NCI-H2029 (cell line): ENCODE measurements around the gene CCDC88C.

Experiments used
- DNase-seq: peaks from one replicate; lab custom pipeline; 2025; lab: John Stamatoyannopoulos, UW

Gene CCDC88C

DNA sequence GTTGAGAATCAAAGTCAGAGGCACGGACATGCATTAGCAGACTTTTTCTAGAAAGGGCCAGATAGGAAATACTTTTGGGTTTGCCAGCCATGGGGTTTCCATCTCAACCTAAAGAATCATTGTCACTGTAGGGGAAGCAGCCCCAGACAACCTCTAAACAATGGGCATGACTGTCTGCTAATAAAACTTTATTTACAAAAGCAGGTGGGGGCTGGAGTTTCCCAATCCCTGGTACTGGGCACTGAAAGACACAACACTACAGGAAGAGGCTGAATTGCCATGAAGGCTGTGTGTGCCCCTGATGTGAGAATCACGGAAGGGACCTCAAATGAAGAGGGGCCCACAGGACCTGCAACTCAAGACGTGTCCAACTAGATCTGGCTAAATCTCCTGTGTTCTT is 111.1 kb downstream of the CCDC88C start:
- no peak for DNase-seq

DNA sequence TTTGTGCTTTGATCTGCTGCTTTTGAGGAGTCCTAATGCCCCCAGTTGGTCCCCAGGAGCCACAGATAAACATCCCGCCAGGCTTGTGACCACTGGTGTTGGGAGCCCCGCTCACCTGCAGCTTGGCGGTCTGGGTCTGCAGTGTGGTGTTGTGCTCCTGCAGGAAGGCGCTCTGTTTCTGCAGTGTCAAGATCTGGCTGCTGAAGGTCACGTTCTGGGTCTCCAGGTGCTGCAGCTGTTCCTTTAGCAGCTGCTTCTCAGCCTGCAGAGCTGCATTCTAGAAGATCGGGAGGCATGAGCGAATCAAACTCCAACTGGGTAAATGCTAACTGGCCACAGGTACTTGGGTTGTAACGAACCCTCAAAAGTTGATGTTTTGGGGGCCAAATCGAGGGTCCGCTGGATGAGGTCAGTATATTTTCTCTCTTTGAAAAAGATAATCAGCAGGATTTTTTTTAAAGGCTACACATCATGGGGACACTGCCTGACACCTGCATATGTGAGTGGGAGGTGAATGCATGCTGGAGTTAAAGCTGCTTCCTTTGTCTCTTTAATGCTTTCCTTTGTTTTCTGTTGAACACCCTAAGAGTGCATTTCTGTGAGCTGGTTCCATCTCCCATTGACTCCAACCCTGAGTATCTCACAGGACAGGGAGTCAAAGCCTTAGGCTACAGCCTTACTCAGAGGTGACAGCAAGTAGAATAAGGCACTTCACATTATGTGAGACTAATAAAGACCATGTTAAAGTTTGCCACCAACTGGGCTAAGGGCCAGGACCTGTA is 111.8 kb downstream of the CCDC88C start:
- DNase-seq, result no peak

- no peak for DNase-seq
Measured at GRCh38 chr14:91303924-91304229, 113.7 kb downstream of the CCDC88C start.

DNA sequence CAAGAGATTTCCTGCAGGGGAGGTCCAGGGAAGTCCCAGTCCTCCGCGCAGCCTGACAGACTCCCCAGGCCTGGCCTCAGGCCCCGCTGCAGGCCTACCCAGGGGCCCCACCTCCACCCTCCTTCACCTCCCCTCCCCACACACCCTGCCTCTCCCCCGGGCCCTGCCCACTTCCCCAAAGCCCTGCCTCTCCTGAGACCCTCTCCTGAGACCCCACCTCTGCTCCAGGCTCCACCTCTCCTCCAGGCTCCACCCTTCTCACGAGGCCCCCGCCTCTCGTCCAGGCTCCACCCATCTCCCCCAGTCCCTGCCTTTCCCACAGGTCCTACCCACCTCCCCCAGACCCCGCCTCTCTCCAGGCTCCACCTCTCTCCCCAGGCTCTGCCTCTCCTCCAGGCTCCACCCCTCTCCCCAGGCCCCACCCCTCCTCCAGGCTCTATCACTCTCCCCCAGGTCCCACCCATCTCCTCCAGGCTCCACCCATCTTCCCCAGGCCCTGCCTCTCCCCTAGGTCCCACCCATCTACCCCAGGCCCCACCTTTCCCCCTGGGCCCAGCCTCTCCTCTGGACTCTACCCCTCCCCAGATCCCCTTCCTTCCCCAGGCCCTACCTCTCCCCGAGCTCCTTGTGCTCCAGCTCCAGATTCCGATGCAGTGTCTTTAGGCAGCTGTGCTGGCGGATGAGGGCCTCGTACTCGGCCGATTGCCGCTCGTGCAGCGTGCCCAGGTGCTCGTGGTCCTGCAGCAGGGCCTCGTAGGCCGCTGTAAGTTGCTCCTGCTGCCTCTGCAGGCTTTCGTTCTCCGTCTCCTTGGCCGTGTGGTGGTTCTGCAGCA is 114.3 kb downstream of the CCDC88C start:
- no peak for DNase-seq

DNA sequence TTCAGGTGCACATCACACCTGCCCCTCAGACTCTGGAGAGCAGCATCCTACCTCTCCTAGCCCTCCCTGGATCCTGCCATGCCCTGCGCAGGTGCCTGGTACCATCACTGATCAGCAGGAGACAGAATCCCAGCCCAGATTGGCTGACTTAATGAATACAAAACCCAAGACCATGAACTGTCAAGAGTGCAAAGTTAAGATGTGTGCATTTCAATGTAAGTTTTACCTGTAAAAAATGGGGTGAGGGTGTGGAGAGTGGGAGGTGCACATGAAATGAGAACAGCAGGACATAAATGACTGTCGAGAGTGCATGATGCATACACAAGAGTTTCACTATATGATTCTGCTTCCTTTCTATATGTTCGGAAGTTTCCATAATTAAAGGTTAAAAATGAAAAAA is 115.2 kb downstream of the CCDC88C start:
- no peak for DNase-seq

DNA sequence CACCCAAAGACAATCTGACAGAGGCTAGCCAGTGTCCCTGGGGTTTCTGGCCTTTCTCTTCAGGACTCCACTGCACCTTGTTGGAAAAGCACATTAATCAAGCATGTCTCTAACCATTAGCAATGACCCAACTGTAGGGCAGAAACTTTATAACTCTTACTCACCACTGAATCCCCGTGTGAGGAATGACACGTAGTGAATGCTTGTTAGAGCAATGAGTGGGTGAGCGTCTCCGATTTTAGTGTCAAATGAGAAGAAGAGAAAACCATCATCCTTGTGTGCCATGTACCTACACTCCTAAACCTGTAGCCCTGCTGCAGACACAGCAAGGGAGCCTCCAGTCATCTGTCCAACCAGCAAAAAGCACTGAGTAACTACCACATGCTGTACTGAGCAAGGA is 116.7 kb downstream of the CCDC88C start:
- DNase-seq, result no peak

- DNase-seq, result no peak
Measured at GRCh38 chr14:91300283-91300895, 117.2 kb downstream of the CCDC88C start.

DNA sequence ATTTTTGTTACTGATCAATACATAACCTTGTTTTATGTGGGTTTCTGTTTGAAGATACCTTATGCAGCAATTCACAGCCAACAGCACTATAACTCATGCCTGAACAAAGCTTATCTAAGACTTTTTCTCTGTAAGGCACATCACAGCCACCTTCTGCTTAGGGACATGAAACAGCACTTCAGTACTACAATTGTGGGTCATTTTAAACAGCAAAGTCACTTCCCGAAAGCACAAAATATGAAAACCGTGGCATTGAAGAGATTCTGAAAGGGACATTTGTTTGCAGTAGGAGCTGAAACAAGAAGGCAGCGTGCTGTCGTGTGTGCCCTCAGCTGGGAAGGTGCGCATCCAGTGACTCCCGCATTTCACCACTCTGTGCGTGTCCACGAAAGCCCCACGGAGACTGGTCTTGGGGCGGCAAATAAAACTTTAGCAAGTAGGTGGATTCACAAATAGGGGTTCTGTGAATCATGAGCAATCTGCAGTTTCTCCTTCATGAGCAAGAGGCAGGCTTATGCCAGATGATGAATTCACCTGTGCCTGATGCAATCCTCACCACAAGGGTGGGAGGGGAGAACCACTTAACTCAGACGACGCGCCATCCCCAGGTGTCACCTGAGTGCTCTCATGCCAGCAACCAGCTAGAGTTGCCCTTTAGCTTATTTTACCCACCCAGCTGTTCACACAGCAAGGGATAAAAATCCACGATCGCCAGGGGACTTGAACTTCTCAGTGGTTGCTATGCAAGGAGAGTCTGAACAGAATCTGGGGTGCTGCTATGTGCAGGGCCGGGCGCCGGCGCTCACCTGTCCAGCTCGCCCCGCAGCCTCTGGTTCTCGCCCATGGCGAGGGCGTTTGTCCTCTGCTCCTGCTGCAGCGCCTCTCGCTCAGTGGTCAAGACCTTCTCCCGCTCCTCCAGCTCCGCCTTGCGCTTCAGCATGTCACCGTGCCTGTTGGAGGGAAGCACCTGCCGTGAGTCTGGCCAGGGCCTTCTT is 118.2 kb downstream of the CCDC88C start:
- DNase-seq, result peak; percentile 62

DNA sequence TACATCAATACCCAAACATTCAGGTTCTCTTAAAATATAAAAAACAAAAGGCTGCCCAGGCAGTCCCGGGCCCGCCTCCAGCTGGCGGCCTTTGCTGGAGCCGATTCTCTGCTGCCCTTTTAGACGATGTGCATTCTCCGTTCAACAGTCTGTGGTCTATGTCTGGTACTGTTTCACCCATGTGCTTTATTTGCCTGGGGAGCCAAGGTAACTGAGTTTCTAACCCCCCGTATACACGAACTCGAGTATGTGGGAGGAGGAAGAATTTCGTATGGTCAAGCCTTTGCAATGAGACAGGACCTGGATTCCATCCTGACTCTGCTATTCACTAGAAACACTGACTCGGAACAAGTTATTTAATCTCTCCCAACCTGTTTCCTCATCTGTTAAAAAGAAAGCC is 119.0 kb downstream of the CCDC88C start:
- DNase-seq, result no peak

DNA sequence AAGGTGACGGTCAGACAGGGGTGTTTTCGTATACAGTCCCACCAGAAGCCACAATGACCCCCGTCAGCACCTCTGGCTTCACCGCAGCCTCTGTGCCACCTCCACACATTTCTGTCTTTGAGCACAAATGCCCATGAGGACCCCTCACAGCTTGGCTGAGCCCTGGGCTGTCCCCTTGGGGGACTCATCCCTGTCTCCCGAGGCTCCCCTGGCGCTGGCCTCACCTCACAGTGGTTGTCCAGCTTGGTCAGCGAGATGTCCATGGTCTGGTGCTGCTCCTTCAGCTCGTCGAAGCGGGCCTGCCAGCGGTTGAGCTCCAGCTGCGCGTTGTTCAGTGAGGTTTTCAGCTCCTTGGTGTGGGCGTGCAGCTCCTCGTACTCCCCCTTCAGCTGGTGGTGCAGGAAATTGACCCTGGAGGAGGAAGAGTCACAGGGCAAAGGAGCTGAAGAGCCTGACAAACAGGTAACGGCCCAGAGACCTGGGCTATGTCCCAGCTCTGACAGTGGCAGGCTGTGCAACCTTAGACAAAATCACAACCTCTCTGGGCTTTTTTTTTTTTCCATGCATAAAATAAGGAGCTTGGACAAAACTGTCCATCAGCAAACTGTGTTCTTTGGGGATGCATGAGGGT is 120.4 kb downstream of the CCDC88C start:
- DNase-seq, result no peak

DNA sequence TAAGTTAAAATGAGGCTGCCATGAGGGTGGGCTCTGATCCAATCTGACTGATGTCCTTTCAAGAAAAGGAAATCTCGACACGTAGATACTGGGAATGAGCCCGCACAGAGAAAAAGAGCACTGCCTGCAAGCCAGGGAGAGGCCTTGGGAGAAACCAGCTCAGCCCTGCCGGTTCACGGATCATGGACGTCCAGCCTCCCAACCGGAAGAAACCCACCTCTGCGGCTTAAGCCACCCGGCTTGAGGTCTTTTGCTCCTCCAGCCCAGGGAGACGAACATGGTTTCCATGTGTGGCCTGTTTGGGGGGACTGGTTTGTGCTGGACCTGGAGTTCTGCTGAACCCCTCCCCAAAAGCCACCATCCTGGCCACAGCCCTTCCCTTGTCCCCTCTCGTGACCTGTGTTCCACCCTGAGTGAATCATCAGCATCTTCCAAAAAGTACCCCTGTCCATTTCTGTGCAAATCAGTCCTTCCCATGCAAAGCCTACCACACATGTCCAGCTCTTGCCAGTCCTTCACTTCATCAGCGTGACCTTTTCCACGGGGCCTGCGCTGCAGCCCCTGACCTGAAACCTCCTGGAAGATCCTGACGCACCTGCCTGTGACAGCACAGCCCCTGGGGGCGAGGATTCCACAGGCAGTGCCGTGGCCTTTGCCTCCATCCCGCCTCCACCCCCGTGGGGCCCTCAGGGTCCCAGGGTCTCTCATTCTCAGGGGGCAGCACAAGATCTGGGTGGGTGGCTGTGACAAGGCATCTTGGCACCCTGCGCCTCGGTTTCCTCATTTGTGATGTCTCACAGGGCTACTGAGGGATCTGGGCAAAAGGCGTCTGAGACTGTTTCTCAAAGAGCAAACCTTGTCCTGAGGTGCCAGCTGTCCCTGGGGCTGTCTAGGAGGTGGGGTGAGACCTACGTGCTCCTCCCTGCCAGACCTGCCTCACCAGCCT is 121.5 kb downstream of the CCDC88C start:
- DNase-seq, result no peak

GRCh38 chr14:91295276-91295845 is 122.3 kb downstream of the CCDC88C start:
- DNase-seq, result no peak

- DNase-seq, result no peak
Measured at GRCh38 chr14:91294153-91294552, 123.5 kb downstream of the CCDC88C start.

GRCh38 chr14:91293281-91293680 is 124.3 kb downstream of the CCDC88C start:
- no peak for DNase-seq

DNA sequence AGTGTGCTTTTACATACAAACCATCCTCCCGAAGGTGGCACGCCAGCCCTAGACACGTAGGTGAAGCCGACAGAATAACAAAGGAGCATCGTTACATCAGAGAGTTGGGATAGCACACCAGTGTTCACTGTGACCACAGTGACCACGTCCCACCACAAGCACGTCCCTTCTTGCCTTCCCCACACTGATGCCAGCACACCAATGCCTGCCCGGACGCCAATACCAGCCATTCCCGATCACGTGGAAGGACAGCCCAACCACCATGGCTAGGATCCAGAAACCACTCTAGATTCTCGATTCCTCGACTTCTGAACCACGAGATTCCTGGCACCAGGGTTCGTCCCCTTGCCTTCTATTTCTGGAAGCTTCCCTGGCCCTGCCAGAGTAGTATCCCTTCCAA is 125.1 kb downstream of the CCDC88C start:
- DNase-seq, result no peak

- no peak for DNase-seq
Measured at GRCh38 chr14:91291786-91292405, 125.7 kb downstream of the CCDC88C start.

GRCh38 chr14:91290986-91291385 is 126.6 kb downstream of the CCDC88C start:
- no peak for DNase-seq

DNA sequence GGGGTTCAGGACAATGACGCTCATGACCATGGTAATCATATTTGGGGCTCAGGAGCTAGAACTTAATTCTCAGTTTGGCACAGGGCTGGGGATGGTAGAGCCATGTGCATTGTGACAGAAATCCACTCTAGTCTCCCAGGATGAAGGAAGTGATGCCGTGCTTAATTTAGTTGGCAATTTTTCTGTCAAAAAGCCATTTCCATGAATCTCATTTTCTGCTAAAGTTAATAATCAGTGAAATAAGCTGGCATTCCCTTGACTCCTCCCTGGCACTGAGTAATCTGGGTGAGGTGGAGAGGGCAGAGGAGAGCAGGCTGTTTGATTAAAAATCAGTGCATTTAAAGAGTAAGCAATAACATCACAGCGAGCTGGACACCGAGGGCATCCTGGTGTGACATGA is 128.2 kb downstream of the CCDC88C start:
- no peak for DNase-seq

- no peak for DNase-seq
Measured at GRCh38 chr14:91288876-91289275, 128.7 kb downstream of the CCDC88C start.
